ENCODE results near the gene NDUFB3.

- TF ChIP-seq CHD2 (IDR thresholded peaks at IDR 0.05; ENCODE audit: borderline replicate concordance, low read depth, low read length) (no peak), POLR2A (IDR thresholded peaks at IDR 0.05; ENCODE audit: low read depth, low read length) (no peak), SUPT20H (IDR thresholded peaks at IDR 0.05; ENCODE audit: borderline replicate concordance, control insufficient read depth, low read depth, low read length) (no peak), SREBF2 (IDR thresholded peaks at IDR 0.05; ENCODE audit: low read length) (no peak)
These were observed 35.8 kb downstream of the NDUFB3 start for GRCh38 chr2:201107624-201108023.
